BE2C (cell line): Measurements from ENCODE around the gene COX7A2L.

Experiments
- DNase-seq: peaks from one replicate; pipeline ENCODE4 v3.0.0-alpha.2; 2020
- H3K27me3 ChIP-seq: fragments of 250-450 bp; sonication (Bioruptor Pico); 2 replicates; pipeline ENCODE4 v1.5.1; 2020; ENCODE audit warnings: mild to moderate bottlenecking
- H3K36me3 ChIP-seq: fragments of 250-450 bp; sonication (Bioruptor Pico); 2 replicates; pipeline ENCODE4 v1.5.1; 2020; ENCODE audit warnings: mild to moderate bottlenecking
- H3K4me1 ChIP-seq: fragments of 250-450 bp; sonication (Bioruptor Pico); 2 replicates; pipeline ENCODE4 v1.5.1; 2020
- H3K4me3 ChIP-seq: 2 replicates; pipeline ENCODE4 v1.5.1; 2011; ENCODE audit warnings: low read depth, low read length
- H3K9me3 ChIP-seq: fragments of 250-450 bp; sonication (Bioruptor Pico); 2 replicates; pipeline ENCODE4 v1.5.1; 2020
- CTCF ChIP-seq: IDR thresholded peaks from 2 replicates; pipeline ENCODE4 v1.5.1; 2012; ENCODE audit warnings: mild to moderate bottlenecking, low read depth, low read length

The COX7A2L gene

GRCh38 chr2:42360493-42360889 lies 526 bp downstream of the COX7A2L start:
- H3K4me1 ChIP-seq: no peaks in the 10 kb centered on the region
- peak overlapping the region; percentile 98 for H3K4me3 ChIP-seq
- DNase-seq: no peak
- H3K27me3 ChIP-seq: no peaks in the 10 kb centered on the region
- no peak for TF ChIP-seq CTCF
- peaks cover 3% of the 10 kb centered on the region; the same call in 1 of the 2 replicates for H3K36me3 ChIP-seq
- H3K9me3 ChIP-seq: no peaks in the 10 kb centered on the region

- Histone ChIP-seq H3K4me3 (peak overlapping the region; percentile 98), H3K4me1 (no peaks in the 10 kb centered on the region), H3K36me3 (peaks cover 3% of the 10 kb centered on the region; the same call in 1 of the 2 replicates), H3K27me3 (no peaks in the 10 kb centered on the region), H3K9me3 (no peaks in the 10 kb centered on the region)
- no peak for TF ChIP-seq CTCF
- no peak for DNase-seq
Measured at GRCh38 chr2:42359965-42360483, 993 bp downstream of the COX7A2L start.

DNA sequence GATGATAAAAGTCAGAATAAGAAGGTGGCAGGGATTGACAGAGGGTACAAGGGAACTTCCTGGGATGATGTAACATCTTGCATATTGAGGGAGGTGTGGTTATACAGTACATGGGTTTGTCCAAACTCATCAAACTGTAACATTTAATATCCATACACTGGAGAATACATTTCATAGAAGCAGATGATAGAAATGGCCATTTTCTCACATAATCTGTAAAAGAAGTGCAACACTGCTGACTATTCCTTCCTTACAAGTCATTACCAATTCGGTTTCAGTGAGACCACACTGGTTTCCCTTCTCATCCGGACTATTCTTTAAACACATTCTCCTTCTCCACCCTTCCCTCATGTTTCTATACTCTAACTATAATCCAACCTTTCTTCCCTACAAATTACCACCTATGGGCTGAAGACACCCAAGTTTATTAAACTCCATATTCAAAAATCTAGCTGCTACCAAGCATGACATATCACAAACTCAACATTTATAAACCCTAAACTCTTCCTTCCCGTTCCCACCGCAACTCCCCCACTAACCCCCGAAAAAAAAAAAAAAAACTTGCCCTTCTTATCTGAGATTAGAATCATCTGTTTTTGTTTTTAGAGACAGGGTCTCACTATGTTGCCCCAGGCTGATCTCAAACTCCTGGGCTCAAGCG lies 1.6 kb downstream of the COX7A2L start:
- peak overlapping the region; percentile 98 for H3K4me3 ChIP-seq
- H3K4me1 ChIP-seq: no peaks in the 10 kb centered on the region
- TF ChIP-seq CTCF: no peak
- DNase-seq: no peak
- peaks cover 3% of the 10 kb centered on the region; the same call in 1 of the 2 replicates for H3K36me3 ChIP-seq
- no peaks in the 10 kb centered on the region for H3K9me3 ChIP-seq
- H3K27me3 ChIP-seq: no peaks in the 10 kb centered on the region

DNA sequence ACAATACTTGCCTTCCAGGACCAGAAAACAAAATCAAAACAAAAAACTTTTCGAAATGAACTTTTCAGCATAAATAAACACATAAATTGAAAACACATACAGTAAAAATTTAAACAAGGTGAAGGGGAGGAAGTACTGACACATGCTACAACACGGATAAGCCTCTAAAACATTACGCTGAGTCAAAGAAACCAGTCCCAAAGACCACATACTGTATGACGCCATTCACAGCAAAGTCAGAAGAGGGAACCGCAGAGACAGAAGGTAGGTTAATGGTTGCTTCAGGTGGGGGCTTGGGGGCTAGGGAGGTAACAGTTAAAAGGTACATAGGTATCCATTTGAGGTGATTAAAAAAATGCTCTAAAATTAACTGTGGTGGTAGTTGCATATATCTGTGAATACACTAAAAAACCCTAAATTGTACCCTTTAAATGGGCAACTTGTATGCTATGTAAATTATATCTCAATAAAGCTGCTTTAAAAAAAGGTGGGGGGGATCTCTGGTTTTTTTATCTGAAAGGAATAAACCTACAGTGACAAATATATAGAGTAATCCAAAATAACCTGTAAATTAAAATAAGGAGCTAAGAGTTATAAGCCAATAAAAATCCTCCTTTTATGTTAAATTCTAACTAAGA lies 7.1 kb downstream of the COX7A2L start:
- Histone ChIP-seq H3K4me1 (no peaks in the 10 kb centered on the region), H3K9me3 (no peaks in the 10 kb centered on the region), H3K4me3 (no peak overlapping the region), H3K36me3 (peaks cover 23% of the 10 kb centered on the region), H3K27me3 (no peaks in the 10 kb centered on the region)
- no peak for DNase-seq
- TF ChIP-seq CTCF: no peak

DNA sequence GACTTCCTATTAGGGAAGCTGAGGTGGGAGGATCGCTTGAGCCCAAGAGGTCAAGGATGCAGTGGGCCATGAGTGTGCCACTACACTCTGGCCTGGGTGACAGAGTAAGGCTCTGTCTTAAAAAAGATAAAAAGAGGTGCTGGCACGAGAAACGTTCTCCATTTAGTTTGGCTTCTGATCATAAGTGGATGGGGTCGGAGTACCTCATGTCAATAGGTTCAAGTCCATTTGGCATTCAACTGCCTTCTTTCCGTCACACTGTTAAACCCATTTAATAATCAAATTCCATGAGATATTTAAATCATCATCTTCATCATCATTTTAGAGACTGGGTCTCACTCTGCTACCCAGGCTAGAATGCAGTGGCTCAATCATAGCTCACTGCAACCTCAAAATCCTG lies 9.2 kb downstream of the COX7A2L start:
- H3K36me3 ChIP-seq: peaks cover 24% of the 10 kb centered on the region
- no peak overlapping the region for H3K4me3 ChIP-seq
- no peak for DNase-seq
- TF ChIP-seq CTCF: no peak
- no peaks in the 10 kb centered on the region for H3K4me1 ChIP-seq
- no peaks in the 10 kb centered on the region for H3K9me3 ChIP-seq
- H3K27me3 ChIP-seq: no peaks in the 10 kb centered on the region
